NOMO-1 treated with dmso at 0.1 percent for 144 hours (cell line): ENCODE measurements around the gene RHOBTB1.
"Not testable (repeated sequence)": the region's sequence is repeated elsewhere in the genome, so short reads cannot be mapped to it uniquely, and the experiment has no call there.

Experiments used
- DNase-seq: peaks from one replicate; lab custom pipeline; 2025; ENCODE audit not compliant: unreplicated experiment; lab: John Stamatoyannopoulos, UW

The RHOBTB1 gene

GRCh38 chr10:60907236-60907635 lies 36.7 kb downstream of the RHOBTB1 start:
- no peak for DNase-seq

- not testable (repeated sequence) for DNase-seq
These were observed 37.2 kb downstream of the RHOBTB1 start for GRCh38 chr10:60906825-60907224.

GRCh38 chr10:60906411-60906810 lies 37.6 kb downstream of the RHOBTB1 start:
- no peak for DNase-seq

- no peak for DNase-seq
These were observed 38.4 kb downstream of the RHOBTB1 start for GRCh38 chr10:60905580-60905979.

GRCh38 chr10:60903096-60903495 lies 40.9 kb downstream of the RHOBTB1 start:
- no peak for DNase-seq

GRCh38 chr10:60901561-60902235 lies 42.3 kb downstream of the RHOBTB1 start:
- no peak for DNase-seq

GRCh38 chr10:60899266-60899665 lies 44.7 kb downstream of the RHOBTB1 start:
- DNase-seq, result no peak

- DNase-seq, result no peak
These were observed 45.7 kb downstream of the RHOBTB1 start for GRCh38 chr10:60898321-60898720.

GRCh38 chr10:60896810-60897209 lies 47.2 kb downstream of the RHOBTB1 start:
- no peak for DNase-seq

GRCh38 chr10:60896033-60896432 lies 48.0 kb downstream of the RHOBTB1 start:
- no peak for DNase-seq

- DNase-seq, result no peak
These were observed 49.2 kb downstream of the RHOBTB1 start for GRCh38 chr10:60894786-60895185.

- no peak for DNase-seq
These were observed 50.8 kb downstream of the RHOBTB1 start for GRCh38 chr10:60893231-60893630.

GRCh38 chr10:60892571-60892970 lies 51.4 kb downstream of the RHOBTB1 start:
- no peak for DNase-seq

- no peak for DNase-seq
These were observed 53.2 kb downstream of the RHOBTB1 start for GRCh38 chr10:60890811-60891210.

- DNase-seq, result no peak
These were observed 60.8 kb downstream of the RHOBTB1 start for GRCh38 chr10:60883187-60883586.

GRCh38 chr10:60878224-60878623 lies 65.8 kb downstream of the RHOBTB1 start:
- DNase-seq, result no peak

- no peak for DNase-seq
These were observed 66.2 kb downstream of the RHOBTB1 start for GRCh38 chr10:60877777-60878120.

GRCh38 chr10:60877061-60877776 lies 66.8 kb downstream of the RHOBTB1 start:
- no peak for DNase-seq

GRCh38 chr10:60873758-60874157 lies 70.2 kb downstream of the RHOBTB1 start:
- DNase-seq, result no peak

GRCh38 chr10:60872451-60872850 lies 71.5 kb downstream of the RHOBTB1 start:
- DNase-seq, result no peak

GRCh38 chr10:60871215-60871614 lies 72.8 kb downstream of the RHOBTB1 start:
- DNase-seq, result no peak

- no peak for DNase-seq
These were observed 73.2 kb downstream of the RHOBTB1 start for GRCh38 chr10:60870803-60871202.

GRCh38 chr10:60870416-60870728 lies 73.6 kb downstream of the RHOBTB1 start:
- DNase-seq, result no peak
